Measurements from ENCODE around the gene ITGB3BP. TPM values are rescaled to one million over a fixed set of nuclear protein-coding genes. Genes with fewer than 3 reads are reported as not detected.

Gene ITGB3BP
- total RNA-seq, 2 experiments from 2014 or later, result 91.5 to 97.0 TPM

Small RNA genes within 50 kb of the gene (small RNA-seq; reads per million reads assigned to genes)
- gene RF02105 (not detected), gene RF02106 (not detected), gene RF02107 (not detected), gene RF02108 (not detected), gene RF02109 (not detected), gene RF02110 (not detected), gene RN7SL488P (not detected), gene RNU7-123P (not detected)

Other genes with a start within 250 kb of the ITGB3BP start
- 0.06 TPM in 1 of 2 replicates, not detected in the other for gene FOXD3, start 200.7 kb downstream of the ITGB3BP start, total RNA-seq (2014; rRNA removed; shearing (Covaris generic))
- gene FOXD3, start 200.7 kb downstream of the ITGB3BP start, total RNA-seq (2022), result not detected in 2 replicates
- gene ALG6, start 155.6 kb downstream of the ITGB3BP start, total RNA-seq (2014; rRNA removed; shearing (Covaris generic)), result 29.3 TPM in 2 replicates
- 31.6 and 34.1 TPM in 2 replicates for gene ALG6, start 155.6 kb downstream of the ITGB3BP start, total RNA-seq (2022)
- 7.1 and 10.5 TPM in 2 replicates for gene EFCAB7, start 300 bp upstream of the ITGB3BP start, total RNA-seq (2014; rRNA removed; shearing (Covaris generic))
- gene EFCAB7, start 300 bp upstream of the ITGB3BP start, total RNA-seq (2022), result 10.4 and 11.8 TPM in 2 replicates
- gene PGM1, start 70.2 kb upstream of the ITGB3BP start, total RNA-seq (2014; rRNA removed; shearing (Covaris generic)), result 39.2 and 43.2 TPM in 2 replicates
- 45.4 and 56.9 TPM in 2 replicates for gene PGM1, start 70.2 kb upstream of the ITGB3BP start, total RNA-seq (2022)

Data from OCI-LY7 (cell line).